Mesothelial cell of epicardium (in vitro differentiated cells): ENCODE data around the gene RAP1A. TPM values are rescaled to one million over a fixed set of nuclear protein-coding genes. Genes with fewer than 3 reads are reported as not detected.

Source experiments
- DNase-seq, 2 experiments: peaks; one replicate each; pipeline ENCODE4 v3.0.0; 2021; ENCODE audit warnings: low spot score in 2 of 2; ENCODE audit not compliant: unreplicated experiment in 2 of 2
- H3K27ac Mint-ChIP-seq: 2 replicates; pipeline ENCODE4 v1.8.0; 2021; ENCODE audit warnings: mixed read lengths
- H3K27me3 Mint-ChIP-seq: 2 replicates; pipeline ENCODE4 v1.8.0; 2021; ENCODE audit warnings: low read depth, mixed read lengths
- H3K36me3 Mint-ChIP-seq: 2 replicates; pipeline ENCODE4 v1.8.0; 2021; ENCODE audit warnings: mixed read lengths
- H3K4me1 Mint-ChIP-seq: 2 replicates; pipeline ENCODE4 v1.8.0; 2021; ENCODE audit warnings: mixed read lengths
- H3K4me3 Mint-ChIP-seq: 2 replicates; pipeline ENCODE4 v1.8.0; 2021; ENCODE audit warnings: mild to moderate bottlenecking, moderate library complexity, mixed read lengths
- H3K9me3 Mint-ChIP-seq: 2 replicates; pipeline ENCODE4 v1.8.0; 2021; ENCODE audit warnings: mixed read lengths
- total RNA-seq: library from RNA; stranded (reverse); gene quantifications from 3 replicates; pipeline ENCODE4 v1.2.1, GENCODE V29; 2021
- TF ChIP-seq, protein P1 (sequence below): fragments of 200-600 bp; sonication (generic); IDR thresholded peaks from one replicate; pipeline ENCODE4 v1.5.0; 2021; ENCODE audit warnings: antibody characterized with exemption; ENCODE audit not compliant: unreplicated experiment

RAP1A gene
- total RNA-seq, 1 donor from 2014 or later, result 28.3 TPM

DNA sequence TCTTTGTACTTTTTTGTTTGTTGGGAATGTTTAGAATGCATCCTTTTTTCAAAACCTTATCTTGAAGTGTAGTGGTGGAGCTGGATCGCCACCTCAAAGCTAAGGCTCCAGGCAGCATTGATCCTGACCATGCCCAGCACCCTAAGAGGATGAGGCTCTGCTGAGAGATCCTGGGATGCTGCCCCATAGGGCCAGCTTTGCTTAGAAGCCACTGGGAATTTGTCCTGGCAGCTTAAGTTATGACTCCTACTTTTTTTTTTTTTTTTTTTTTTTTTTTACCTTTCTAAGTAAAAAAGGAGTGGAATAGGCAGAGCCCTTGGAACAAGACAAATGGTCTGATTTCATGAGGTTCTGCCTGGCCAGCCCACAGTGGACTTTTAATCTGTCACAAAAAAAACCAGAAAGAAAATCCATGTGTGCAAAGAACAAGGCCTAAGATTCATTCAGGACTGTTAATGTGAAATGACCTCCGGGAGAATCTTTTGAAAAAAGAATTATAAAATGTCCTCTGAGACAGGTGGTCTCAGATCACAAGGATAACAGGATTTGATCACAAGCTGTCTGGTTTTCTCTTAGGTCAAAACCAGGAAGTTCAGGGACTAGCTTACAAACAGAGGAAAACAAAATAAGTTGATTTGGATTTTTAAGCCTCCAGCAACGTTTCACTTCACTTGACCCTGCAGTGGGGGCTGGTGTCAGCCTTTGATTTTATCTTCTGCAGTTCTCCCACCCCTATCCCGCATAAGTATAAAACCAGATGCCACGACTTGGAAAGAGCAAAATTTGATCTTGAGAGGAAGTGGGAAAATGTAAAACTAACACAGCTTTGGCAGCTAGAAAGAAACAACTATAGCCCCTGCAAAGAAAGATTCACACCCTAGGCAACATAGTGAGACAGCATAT lies 25.9 kb upstream of the RAP1A start:
- no peak for DNase-seq

DNA sequence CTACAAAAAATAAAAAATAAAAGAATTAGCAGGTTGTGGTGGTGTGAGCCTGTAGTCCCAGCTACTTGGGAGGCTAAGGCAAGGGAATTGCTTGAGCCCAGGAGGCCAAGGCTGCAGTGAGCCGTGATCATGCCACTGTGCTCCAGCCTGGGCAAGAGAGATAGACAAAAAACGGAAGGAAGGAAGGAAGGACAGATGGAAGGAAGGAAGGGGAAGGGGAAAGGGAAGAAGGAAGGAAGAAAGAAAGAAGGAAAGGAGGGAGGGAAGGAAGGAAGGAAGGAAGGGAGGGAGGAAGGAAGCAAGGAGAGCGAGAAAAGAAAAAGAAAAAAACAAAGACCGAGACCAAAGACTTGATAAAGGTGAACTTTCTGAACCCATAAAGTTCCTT lies 25.3 kb upstream of the RAP1A start:
- TF ChIP-seq, protein P1, sequence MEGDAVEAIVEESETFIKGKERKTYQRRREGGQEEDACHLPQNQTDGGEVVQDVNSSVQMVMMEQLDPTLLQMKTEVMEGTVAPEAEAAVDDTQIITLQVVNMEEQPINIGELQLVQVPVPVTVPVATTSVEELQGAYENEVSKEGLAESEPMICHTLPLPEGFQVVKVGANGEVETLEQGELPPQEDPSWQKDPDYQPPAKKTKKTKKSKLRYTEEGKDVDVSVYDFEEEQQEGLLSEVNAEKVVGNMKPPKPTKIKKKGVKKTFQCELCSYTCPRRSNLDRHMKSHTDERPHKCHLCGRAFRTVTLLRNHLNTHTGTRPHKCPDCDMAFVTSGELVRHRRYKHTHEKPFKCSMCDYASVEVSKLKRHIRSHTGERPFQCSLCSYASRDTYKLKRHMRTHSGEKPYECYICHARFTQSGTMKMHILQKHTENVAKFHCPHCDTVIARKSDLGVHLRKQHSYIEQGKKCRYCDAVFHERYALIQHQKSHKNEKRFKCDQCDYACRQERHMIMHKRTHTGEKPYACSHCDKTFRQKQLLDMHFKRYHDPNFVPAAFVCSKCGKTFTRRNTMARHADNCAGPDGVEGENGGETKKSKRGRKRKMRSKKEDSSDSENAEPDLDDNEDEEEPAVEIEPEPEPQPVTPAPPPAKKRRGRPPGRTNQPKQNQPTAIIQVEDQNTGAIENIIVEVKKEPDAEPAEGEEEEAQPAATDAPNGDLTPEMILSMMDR, result no peak
- H3K36me3 Mint-ChIP-seq, result no peaks in the 10 kb centered on the region
- no peaks in the 10 kb centered on the region for H3K27me3 Mint-ChIP-seq
- H3K9me3 Mint-ChIP-seq, result no peaks in the 10 kb centered on the region
- peaks cover 20% of the 10 kb centered on the region for H3K4me1 Mint-ChIP-seq
- H3K27ac Mint-ChIP-seq, result no peak overlapping the region
- no peak for DNase-seq
- H3K4me3 Mint-ChIP-seq, result no peak overlapping the region

More for the DNA sequence above, 25.9 kb upstream of the RAP1A start:
- Mint-ChIP-seq H3K27me3 (no peaks in the 10 kb centered on the region), H3K4me3 (no peak overlapping the region), H3K36me3 (no peaks in the 10 kb centered on the region), H3K27ac (peak overlapping the region; percentile 22), H3K9me3 (no peaks in the 10 kb centered on the region), H3K4me1 (peaks cover 20% of the 10 kb centered on the region)
- TF ChIP-seq, protein P1, result no peak

DNA sequence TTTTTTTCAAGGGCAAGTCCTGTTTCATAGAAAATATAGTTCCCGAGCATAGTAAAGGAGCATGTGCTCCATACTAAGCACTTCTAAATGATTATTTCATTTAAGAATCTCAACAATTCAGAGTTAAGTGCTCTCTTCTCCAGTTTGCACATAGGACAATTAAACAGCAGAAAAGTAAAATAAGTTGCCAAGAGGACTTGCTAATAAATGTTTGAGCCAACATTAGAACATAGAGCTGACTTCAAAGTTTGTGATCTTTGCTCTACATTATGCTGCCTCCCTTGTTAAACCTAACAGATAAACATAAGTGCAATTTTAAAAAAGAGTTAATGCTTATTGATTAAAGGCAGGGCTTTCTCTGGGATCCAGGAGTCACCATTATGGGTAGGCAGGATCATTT lies 23.8 kb upstream of the RAP1A start:
- DNase-seq, result no peak
- TF ChIP-seq, protein P1, result no peak

DNA sequence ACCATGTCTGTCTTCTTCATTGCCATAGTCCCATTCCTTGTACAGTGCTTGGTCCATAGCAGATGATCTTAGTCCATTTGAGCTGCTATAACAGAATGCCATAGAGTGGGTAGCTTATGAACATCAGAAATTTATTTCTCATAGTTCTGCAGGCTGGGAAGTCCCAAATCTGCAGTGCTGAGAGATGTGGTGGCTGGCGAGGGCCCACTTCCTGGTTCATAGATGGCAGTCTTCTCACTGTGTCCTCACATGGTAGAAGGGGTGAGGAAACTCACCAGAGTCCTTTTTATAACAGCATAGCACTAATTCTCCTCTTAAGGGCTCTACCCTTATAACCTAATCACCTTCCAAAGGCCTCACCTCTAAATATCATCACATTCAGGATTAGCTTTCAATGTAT lies 23.1 kb upstream of the RAP1A start:
- peaks cover 20% of the 10 kb centered on the region for H3K4me1 Mint-ChIP-seq
- H3K27me3 Mint-ChIP-seq, result no peaks in the 10 kb centered on the region
- TF ChIP-seq, protein P1, result no peak
- H3K4me3 Mint-ChIP-seq, result no peak overlapping the region
- H3K9me3 Mint-ChIP-seq, result no peaks in the 10 kb centered on the region
- no peak for DNase-seq
- H3K27ac Mint-ChIP-seq, result no peak overlapping the region
- H3K36me3 Mint-ChIP-seq, result no peaks in the 10 kb centered on the region

More for the DNA sequence above, 23.8 kb upstream of the RAP1A start:
- no peaks in the 10 kb centered on the region for H3K9me3 Mint-ChIP-seq
- H3K4me3 Mint-ChIP-seq, result no peak overlapping the region
- H3K4me1 Mint-ChIP-seq, result peaks cover 20% of the 10 kb centered on the region
- no peak overlapping the region for H3K27ac Mint-ChIP-seq
- no peaks in the 10 kb centered on the region for H3K27me3 Mint-ChIP-seq
- no peaks in the 10 kb centered on the region for H3K36me3 Mint-ChIP-seq

DNA sequence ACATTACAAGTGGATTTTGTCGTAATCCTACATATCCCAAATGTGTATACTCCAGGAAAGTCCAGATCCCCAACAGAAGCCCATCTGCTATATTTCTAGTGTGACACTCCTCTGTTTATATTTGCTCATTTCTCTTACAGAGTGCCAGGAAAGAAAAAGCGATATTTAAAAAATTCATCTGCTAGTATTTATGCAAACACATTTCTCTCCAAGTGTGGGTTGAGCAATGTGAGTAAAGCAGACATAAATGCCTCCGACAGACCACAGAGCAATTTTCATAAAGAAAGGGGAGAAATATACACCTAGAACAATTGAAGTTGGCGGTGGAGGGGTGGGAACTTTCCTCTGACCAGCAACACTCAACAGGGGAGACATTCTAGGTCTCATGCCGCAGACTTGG lies 22.2 kb upstream of the RAP1A start:
- Mint-ChIP-seq H3K4me3 (no peak overlapping the region), H3K27ac (no peak overlapping the region), H3K9me3 (no peaks in the 10 kb centered on the region), H3K36me3 (no peaks in the 10 kb centered on the region), H3K4me1 (peaks cover 15% of the 10 kb centered on the region), H3K27me3 (no peaks in the 10 kb centered on the region)
- DNase-seq, result no peak
- TF ChIP-seq, protein P1, result no peak
